WTC11 (cell line): ENCODE results near the gene AMOTL1. TPM values are rescaled to one million over a fixed set of nuclear protein-coding genes. Genes with fewer than 3 reads are reported as not detected.

Experiments
- ATAC-seq: fragments of 200-7000 bp; cut with Tn5 transposase; 2 replicates; pipeline ENCODE4 v1.10.0; 2021; ENCODE audit warnings: mild to moderate bottlenecking, moderate library complexity
- CTCF ChIA-PET: fragments of 300-600 bp; sonication (Branson Sonifier 250); formaldehyde crosslinking; loops from one replicate; lab custom pipeline; 2021; ENCODE audit warnings: antibody characterized with exemption; lab: Charles Lee
- POLR2A ChIA-PET: fragments of 350-600 bp; sonication (Branson Sonifier 250); formaldehyde crosslinking; loops from one replicate; lab custom pipeline; 2021; ENCODE audit warnings: antibody characterized with exemption; lab: Charles Lee
- DNase-seq: peaks from one replicate; pipeline ENCODE4 v3.0.0; 2021; ENCODE audit warnings: low spot score
- H3K27ac Mint-ChIP-seq: 2 replicates; pipeline ENCODE4 v1.8.0; 2021; ENCODE audit warnings: mixed read lengths
- H3K27me3 Mint-ChIP-seq: 2 replicates; pipeline ENCODE4 v1.8.0; 2021; ENCODE audit warnings: low read depth, mild to moderate bottlenecking, moderate library complexity, mixed read lengths
- H3K36me3 Mint-ChIP-seq: 2 replicates; pipeline ENCODE4 v1.8.0; 2021; ENCODE audit warnings: mixed read lengths
- H3K4me1 Mint-ChIP-seq: 2 replicates; pipeline ENCODE4 v1.8.0; 2022; ENCODE audit warnings: mixed read lengths
- H3K4me3 Mint-ChIP-seq: 2 replicates; pipeline ENCODE4 v1.8.0; 2021; ENCODE audit warnings: mild to moderate bottlenecking, moderate library complexity, mixed read lengths
- H3K9me3 Mint-ChIP-seq: 2 replicates; pipeline ENCODE4 v1.8.0; 2021; ENCODE audit warnings: mixed read lengths
- CDX4 ChIP-seq: fragments of 250-450 bp; sonication (Bioruptor Pico); IDR thresholded peaks from 2 replicates; pipeline ENCODE4 v1.9.0; 2021; ENCODE audit warnings: moderate library complexity, mild to moderate bottlenecking, inconsistent platforms, borderline replicate concordance
- CREB1 ChIP-seq: sonication (generic); formaldehyde crosslinking; IDR thresholded peaks from 2 replicates; pipeline ENCODE4 v1.8.0; 2023; ENCODE audit warnings: mild to moderate bottlenecking, missing genetic modification reagents
- E2F5 ChIP-seq: sonication (generic); formaldehyde crosslinking; IDR thresholded peaks from 2 replicates; pipeline ENCODE4 v1.8.1; 2022; ENCODE audit warnings: mild to moderate bottlenecking, moderate library complexity, missing genetic modification reagents
- FOXK1 ChIP-seq: sonication (generic); formaldehyde crosslinking; IDR thresholded peaks from 2 replicates; pipeline ENCODE4 v1.8.0; 2022; ENCODE audit warnings: mild to moderate bottlenecking, moderate library complexity, missing genetic modification reagents
- HMGA2 ChIP-seq: fragments of 250-450 bp; sonication (Bioruptor Pico); IDR thresholded peaks from 2 replicates; pipeline ENCODE4 v1.4.0; 2021; ENCODE audit warnings: mild to moderate bottlenecking, moderate library complexity
- IRF2 ChIP-seq: sonication (generic); formaldehyde crosslinking; IDR thresholded peaks from 2 replicates; pipeline ENCODE4 v1.8.0; 2022; ENCODE audit warnings: low read depth, missing genetic modification reagents, borderline replicate concordance
- JAZF1 ChIP-seq: fragments of 250-450 bp; sonication (Bioruptor Pico); IDR thresholded peaks from 2 replicates; pipeline ENCODE4 v1.9.0; 2021; ENCODE audit warnings: moderate library complexity, mild to moderate bottlenecking, inconsistent platforms
- JUN ChIP-seq: sonication (generic); formaldehyde crosslinking; IDR thresholded peaks from 2 replicates; pipeline ENCODE4 v1.8.0; 2023; ENCODE audit warnings: mild to moderate bottlenecking, missing genetic modification reagents
- MXD4 ChIP-seq: fragments of 250-450 bp; sonication (Bioruptor Pico); IDR thresholded peaks from 2 replicates; pipeline ENCODE4 v1.8.0; 2021; ENCODE audit warnings: mild to moderate bottlenecking, moderate library complexity, borderline replicate concordance
- SOX15 ChIP-seq: fragments of 250-450 bp; sonication (Bioruptor Pico); IDR thresholded peaks from 2 replicates; pipeline ENCODE4 v1.9.0; 2021; ENCODE audit warnings: mild to moderate bottlenecking
- TP53 ChIP-seq: sonication (generic); formaldehyde crosslinking; IDR thresholded peaks from 2 replicates; pipeline ENCODE4 v1.8.1; 2023; ENCODE audit warnings: mild to moderate bottlenecking, missing genetic modification reagents
- ZNF121 ChIP-seq: sonication (generic); formaldehyde crosslinking; IDR thresholded peaks from 2 replicates; pipeline ENCODE4 v1.8.0; 2023; ENCODE audit warnings: missing genetic modification reagents
- ZNF263 ChIP-seq: sonication (generic); formaldehyde crosslinking; IDR thresholded peaks from 2 replicates; pipeline ENCODE4 v1.8.1; 2022; ENCODE audit warnings: low read depth, mild to moderate bottlenecking, moderate library complexity, missing genetic modification reagents
- ZNF281 ChIP-seq: sonication (generic); formaldehyde crosslinking; IDR thresholded peaks from 2 replicates; pipeline ENCODE4 v1.8.0; 2023; ENCODE audit warnings: mild to moderate bottlenecking, missing genetic modification reagents
- ZNF317 ChIP-seq: sonication (generic); formaldehyde crosslinking; IDR thresholded peaks from 2 replicates; pipeline ENCODE4 v1.8.1; 2023; ENCODE audit warnings: low read depth, mild to moderate bottlenecking, moderate library complexity, missing genetic modification reagents, borderline replicate concordance
- ZNF423 ChIP-seq: fragments of 250-450 bp; sonication (Bioruptor Pico); IDR thresholded peaks from 2 replicates; pipeline ENCODE4 v2.1.2; 2022; ENCODE audit warnings: mild to moderate bottlenecking, moderate library complexity
- total RNA-seq: library from RNA; stranded (reverse); gene quantifications from 3 replicates; pipeline ENCODE4 v1.2.3, GENCODE V29; 2021
- TF ChIP-seq, protein P1 (sequence below): sonication (generic); formaldehyde crosslinking; IDR thresholded peaks from 2 replicates; pipeline ENCODE4 v1.8.0; 2022; ENCODE audit warnings: mild to moderate bottlenecking, missing genetic modification reagents
- TF ChIP-seq, protein P2 (sequence below): sonication (generic); formaldehyde crosslinking; IDR thresholded peaks from 2 replicates; pipeline ENCODE4 v1.8.1; 2023; ENCODE audit warnings: mild to moderate bottlenecking, missing genetic modification reagents, borderline replicate concordance
- TF ChIP-seq, protein P3 (sequence below): fragments of 250-450 bp; sonication (Bioruptor Pico); IDR thresholded peaks from 2 replicates; pipeline ENCODE4 v2.1.2; 2022; ENCODE audit warnings: mild to moderate bottlenecking, moderate library complexity
- TF ChIP-seq, protein P4 (sequence below): sonication (generic); formaldehyde crosslinking; IDR thresholded peaks from 2 replicates; pipeline ENCODE4 v1.8.1; 2022; ENCODE audit warnings: missing genetic modification reagents, borderline replicate concordance
- TF ChIP-seq, protein P5 (sequence below): sonication (generic); formaldehyde crosslinking; IDR thresholded peaks from 2 replicates; pipeline ENCODE4 v1.8.1; 2023; ENCODE audit warnings: mild to moderate bottlenecking, moderate library complexity, missing genetic modification reagents
- TF ChIP-seq, protein P6 (sequence below): sonication (generic); formaldehyde crosslinking; IDR thresholded peaks from 2 replicates; pipeline ENCODE4 v1.8.0; 2022; ENCODE audit warnings: mild to moderate bottlenecking, missing genetic modification reagents

The AMOTL1 gene
- total RNA-seq, 1 experiment from 2014 or later = 39.8 TPM

- Mint-ChIP-seq H3K9me3 (peaks cover 7% of the 10 kb centered on the region), H3K27ac (no peak overlapping the region), H3K4me1 (peaks cover 2% of the 10 kb centered on the region; the same call in 1 of the 2 replicates), H3K27me3 (peaks cover 3% of the 10 kb centered on the region), H3K4me3 (no peak overlapping the region), H3K36me3 (no peaks in the 10 kb centered on the region)
- no peak for TF ChIP-seq SOX15 (CRISPR knock-in tag)
- no peak for TF ChIP-seq TP53 (CRISPR knock-in tag)
- TF ChIP-seq ZNF317 (CRISPR knock-in tag) = no peak
- no peak for TF ChIP-seq IRF2 (CRISPR knock-in tag)
- TF ChIP-seq, protein P1, sequence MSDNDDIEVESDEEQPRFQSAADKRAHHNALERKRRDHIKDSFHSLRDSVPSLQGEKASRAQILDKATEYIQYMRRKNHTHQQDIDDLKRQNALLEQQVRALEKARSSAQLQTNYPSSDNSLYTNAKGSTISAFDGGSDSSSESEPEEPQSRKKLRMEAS (CRISPR knock-in tag) = no peak
- TF ChIP-seq ZNF423 (CRISPR knock-in tag) = no peak
- no peak for TF ChIP-seq CDX4 (CRISPR knock-in tag)
- no peak for TF ChIP-seq JAZF1 (CRISPR knock-in tag)
- no peak for TF ChIP-seq ZNF263
- TF ChIP-seq ZNF281 = no peak
- TF ChIP-seq JUN (CRISPR knock-in tag) = no peak
- TF ChIP-seq CREB1 (CRISPR knock-in tag) = no peak
- TF ChIP-seq, protein P2, sequence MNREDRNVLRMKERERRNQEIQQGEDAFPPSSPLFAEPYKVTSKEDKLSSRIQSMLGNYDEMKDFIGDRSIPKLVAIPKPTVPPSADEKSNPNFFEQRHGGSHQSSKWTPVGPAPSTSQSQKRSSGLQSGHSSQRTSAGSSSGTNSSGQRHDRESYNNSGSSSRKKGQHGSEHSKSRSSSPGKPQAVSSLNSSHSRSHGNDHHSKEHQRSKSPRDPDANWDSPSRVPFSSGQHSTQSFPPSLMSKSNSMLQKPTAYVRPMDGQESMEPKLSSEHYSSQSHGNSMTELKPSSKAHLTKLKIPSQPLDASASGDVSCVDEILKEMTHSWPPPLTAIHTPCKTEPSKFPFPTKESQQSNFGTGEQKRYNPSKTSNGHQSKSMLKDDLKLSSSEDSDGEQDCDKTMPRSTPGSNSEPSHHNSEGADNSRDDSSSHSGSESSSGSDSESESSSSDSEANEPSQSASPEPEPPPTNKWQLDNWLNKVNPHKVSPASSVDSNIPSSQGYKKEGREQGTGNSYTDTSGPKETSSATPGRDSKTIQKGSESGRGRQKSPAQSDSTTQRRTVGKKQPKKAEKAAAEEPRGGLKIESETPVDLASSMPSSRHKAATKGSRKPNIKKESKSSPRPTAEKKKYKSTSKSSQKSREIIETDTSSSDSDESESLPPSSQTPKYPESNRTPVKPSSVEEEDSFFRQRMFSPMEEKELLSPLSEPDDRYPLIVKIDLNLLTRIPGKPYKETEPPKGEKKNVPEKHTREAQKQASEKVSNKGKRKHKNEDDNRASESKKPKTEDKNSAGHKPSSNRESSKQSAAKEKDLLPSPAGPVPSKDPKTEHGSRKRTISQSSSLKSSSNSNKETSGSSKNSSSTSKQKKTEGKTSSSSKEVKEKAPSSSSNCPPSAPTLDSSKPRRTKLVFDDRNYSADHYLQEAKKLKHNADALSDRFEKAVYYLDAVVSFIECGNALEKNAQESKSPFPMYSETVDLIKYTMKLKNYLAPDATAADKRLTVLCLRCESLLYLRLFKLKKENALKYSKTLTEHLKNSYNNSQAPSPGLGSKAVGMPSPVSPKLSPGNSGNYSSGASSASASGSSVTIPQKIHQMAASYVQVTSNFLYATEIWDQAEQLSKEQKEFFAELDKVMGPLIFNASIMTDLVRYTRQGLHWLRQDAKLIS (CRISPR knock-in tag) = no peak
- TF ChIP-seq, protein P3, sequence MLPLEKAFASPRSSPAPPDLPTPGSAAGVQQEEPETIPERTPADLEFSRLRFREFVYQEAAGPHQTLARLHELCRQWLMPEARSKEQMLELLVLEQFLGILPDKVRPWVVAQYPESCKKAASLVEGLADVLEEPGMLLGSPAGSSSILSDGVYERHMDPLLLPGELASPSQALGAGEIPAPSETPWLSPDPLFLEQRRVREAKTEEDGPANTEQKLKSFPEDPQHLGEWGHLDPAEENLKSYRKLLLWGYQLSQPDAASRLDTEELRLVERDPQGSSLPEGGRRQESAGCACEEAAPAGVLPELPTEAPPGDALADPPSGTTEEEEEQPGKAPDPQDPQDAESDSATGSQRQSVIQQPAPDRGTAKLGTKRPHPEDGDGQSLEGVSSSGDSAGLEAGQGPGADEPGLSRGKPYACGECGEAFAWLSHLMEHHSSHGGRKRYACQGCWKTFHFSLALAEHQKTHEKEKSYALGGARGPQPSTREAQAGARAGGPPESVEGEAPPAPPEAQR (CRISPR knock-in tag) = no peak
- ChIA-PET CTCF (no interaction called here), POLR2A (no interaction called here)
- ATAC-seq (no peak), DNase-seq (no peak)
Measured at GRCh38 chr11:94910779-94911178, 142.6 kb downstream of the AMOTL1 start.

- Mint-ChIP-seq H3K9me3 (no peaks in the 10 kb centered on the region), H3K27ac (no peak overlapping the region), H3K27me3 (peaks cover 3% of the 10 kb centered on the region), H3K36me3 (no peaks in the 10 kb centered on the region), H3K4me1 (peaks cover 2% of the 10 kb centered on the region; the same call in 1 of the 2 replicates), H3K4me3 (no peak overlapping the region)
- CTCF ChIA-PET = interaction anchor here (1.9 kb wide), 1 partner anchor 15 kb away, joined by 4 read pairs; no protein-coding TSS in a partner anchor
- DNase-seq (no peak), ATAC-seq (no peak)
- POLR2A ChIA-PET = no interaction called here
- TF ChIP-seq MXD4 (CRISPR knock-in tag) = no peak
- TF ChIP-seq HMGA2 = no peak
- TF ChIP-seq, protein P4, sequence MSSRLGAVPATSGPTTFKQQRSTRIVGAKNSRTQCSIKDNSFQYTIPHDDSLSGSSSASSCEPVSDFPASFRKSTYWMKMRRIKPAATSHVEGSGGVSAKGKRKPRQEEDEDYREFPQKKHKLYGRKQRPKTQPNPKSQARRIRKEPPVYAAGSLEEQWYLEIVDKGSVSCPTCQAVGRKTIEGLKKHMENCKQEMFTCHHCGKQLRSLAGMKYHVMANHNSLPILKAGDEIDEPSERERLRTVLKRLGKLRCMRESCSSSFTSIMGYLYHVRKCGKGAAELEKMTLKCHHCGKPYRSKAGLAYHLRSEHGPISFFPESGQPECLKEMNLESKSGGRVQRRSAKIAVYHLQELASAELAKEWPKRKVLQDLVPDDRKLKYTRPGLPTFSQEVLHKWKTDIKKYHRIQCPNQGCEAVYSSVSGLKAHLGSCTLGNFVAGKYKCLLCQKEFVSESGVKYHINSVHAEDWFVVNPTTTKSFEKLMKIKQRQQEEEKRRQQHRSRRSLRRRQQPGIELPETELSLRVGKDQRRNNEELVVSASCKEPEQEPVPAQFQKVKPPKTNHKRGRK (CRISPR knock-in tag) = no peak
- TF ChIP-seq, protein P5, sequence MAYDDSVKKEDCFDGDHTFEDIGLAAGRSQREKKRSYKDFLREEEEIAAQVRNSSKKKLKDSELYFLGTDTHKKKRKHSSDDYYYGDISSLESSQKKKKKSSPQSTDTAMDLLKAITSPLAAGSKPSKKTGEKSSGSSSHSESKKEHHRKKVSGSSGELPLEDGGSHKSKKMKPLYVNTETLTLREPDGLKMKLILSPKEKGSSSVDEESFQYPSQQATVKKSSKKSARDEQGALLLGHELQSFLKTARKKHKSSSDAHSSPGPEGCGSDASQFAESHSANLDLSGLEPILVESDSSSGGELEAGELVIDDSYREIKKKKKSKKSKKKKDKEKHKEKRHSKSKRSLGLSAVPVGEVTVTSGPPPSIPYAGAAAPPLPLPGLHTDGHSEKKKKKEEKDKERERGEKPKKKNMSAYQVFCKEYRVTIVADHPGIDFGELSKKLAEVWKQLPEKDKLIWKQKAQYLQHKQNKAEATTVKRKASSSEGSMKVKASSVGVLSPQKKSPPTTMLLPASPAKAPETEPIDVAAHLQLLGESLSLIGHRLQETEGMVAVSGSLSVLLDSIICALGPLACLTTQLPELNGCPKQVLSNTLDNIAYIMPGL (CRISPR knock-in tag) = no peak
- no peak for TF ChIP-seq FOXK1 (CRISPR knock-in tag)
- no peak for TF ChIP-seq ZNF121 (CRISPR knock-in tag)
- TF ChIP-seq, protein P6, sequence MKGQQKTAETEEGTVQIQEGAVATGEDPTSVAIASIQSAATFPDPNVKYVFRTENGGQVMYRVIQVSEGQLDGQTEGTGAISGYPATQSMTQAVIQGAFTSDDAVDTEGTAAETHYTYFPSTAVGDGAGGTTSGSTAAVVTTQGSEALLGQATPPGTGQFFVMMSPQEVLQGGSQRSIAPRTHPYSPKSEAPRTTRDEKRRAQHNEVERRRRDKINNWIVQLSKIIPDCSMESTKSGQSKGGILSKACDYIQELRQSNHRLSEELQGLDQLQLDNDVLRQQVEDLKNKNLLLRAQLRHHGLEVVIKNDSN = no peak
- TF ChIP-seq E2F5 = no peak
- no peak for TF ChIP-seq IRF2 (CRISPR knock-in tag)
Measured at GRCh38 chr11:94912806-94913205, 144.7 kb downstream of the AMOTL1 start.
